GM19023 (cell line): Measurements from ENCODE around the gene USP20.

Experiments
- ATAC-seq: cut with Tn5 transposase; IDR thresholded peaks from one replicate; pipeline ENCODE4 v1.9.1; 2021; ENCODE audit warnings: mild to moderate bottlenecking, moderate library complexity; ENCODE audit not compliant: unreplicated experiment

The USP20 gene

GRCh38 chr9:129908906-129909305 lies 73.6 kb downstream of the USP20 start:
- ATAC-seq = no peak

- no peak for ATAC-seq
Observed at GRCh38 chr9:129909851-129910250, 74.6 kb downstream of the USP20 start.

- no peak for ATAC-seq
Observed at GRCh38 chr9:129910628-129911567, 75.6 kb downstream of the USP20 start.

GRCh38 chr9:129914051-129914450 lies 78.8 kb downstream of the USP20 start:
- ATAC-seq = no peak

- no peak for ATAC-seq
Observed at GRCh38 chr9:129916707-129917106, 81.4 kb downstream of the USP20 start.

GRCh38 chr9:129918296-129918950 lies 83.2 kb downstream of the USP20 start:
- no peak for ATAC-seq

- ATAC-seq = no peak
Observed at GRCh38 chr9:129919277-129919676, 84.0 kb downstream of the USP20 start.

GRCh38 chr9:129919841-129920240 lies 84.6 kb downstream of the USP20 start:
- no peak for ATAC-seq

GRCh38 chr9:129921905-129922304 lies 86.6 kb downstream of the USP20 start:
- ATAC-seq = no peak

- ATAC-seq = no peak
Observed at GRCh38 chr9:129923589-129923988, 88.3 kb downstream of the USP20 start.

GRCh38 chr9:129929496-129930125 lies 94.4 kb downstream of the USP20 start:
- no peak for ATAC-seq

GRCh38 chr9:129930743-129931142 lies 95.5 kb downstream of the USP20 start:
- no peak for ATAC-seq
